Right lobe of liver (tissue), 6 donors: ENCODE measurements around the gene LRRC8D. TPM values are rescaled to one million over a fixed set of nuclear protein-coding genes. Genes with fewer than 3 reads are reported as not detected.
A peak's percentile ranks its signal among the peaks of the same experiment; 100 is the strongest.

ENCODE experiments used
- ATAC-seq, 4 donors: fragments of 200-7000 bp; cut with Tn5 transposase; one replicate each; pipeline ENCODE4 v1.9.1; 2020; ENCODE audit warnings: mild to moderate bottlenecking in 4 of 4, moderate library complexity in 4 of 4
- DNase-seq, 3 donors: peaks; one replicate each; pipeline ENCODE4 v3.0.0-alpha.2; 2020
- H3K27ac ChIP-seq, 3 donors: fragments of 200-600 bp; one replicate each; pipeline ENCODE4 v1.8.0; 2022
- H3K27me3 ChIP-seq, 2 donors: fragments of 200-600 bp; one replicate each; pipeline ENCODE4 v1.8.0; 2022
- H3K36me3 ChIP-seq, 4 donors: fragments of 200-600 bp; sonication (generic) in 1 of 4; one replicate each; pipeline versions ENCODE4 v1.5.1 to v1.8.0; 2017 to 2022; ENCODE audit warnings: control low read depth in 1 of 4
- H3K4me1 ChIP-seq, 4 donors: fragments of 200-600 bp; sonication (generic) in 1 of 4; one replicate each; pipeline versions ENCODE4 v1.5.1 to v1.8.0; 2017 to 2022; ENCODE audit warnings: control low read depth in 1 of 4
- H3K4me3 ChIP-seq, 3 donors: fragments of 200-600 bp; one replicate each; pipeline ENCODE4 v1.8.0; 2022
- H3K9me3 ChIP-seq, 4 donors: fragments of 200-600 bp; sonication (generic) in 1 of 4; one replicate each; pipeline versions ENCODE4 v1.5.1 to v1.8.0; 2017 to 2022; ENCODE audit warnings: control low read depth in 1 of 4
- CTCF ChIP-seq, 4 donors: fragments of 200-600 bp in 3 of 4; fragments of 450-650 bp in 1 of 4; IDR thresholded peaks; one replicate each; pipeline versions ENCODE4 v1.5.1 to v1.8.0; 2016 to 2022; ENCODE audit warnings: antibody characterized with exemption in 4 of 4, mild to moderate bottlenecking in 2 of 4
- POLR2A ChIP-seq: fragments of 450-650 bp; IDR thresholded peaks from one replicate; pipeline ENCODE4 v1.6.1; 2017; ENCODE audit warnings: antibody characterized with exemption, mild to moderate bottlenecking
- WGBS: methylation state at CpG from one replicate; pipeline ENCODE4 v1.1.6; 2018; ENCODE audit warnings: low coverage, low lambda C conversion rate; ENCODE audit not compliant: insufficient coverage; ENCODE audit errors: missing lambda C conversion rate; 5-methylcytosine and 5-hydroxymethylcytosine counted together
- intact Hi-C, 2 donors: fragments of 100-400 bp; cut with DNase I; formaldehyde crosslinking; loops; one replicate each; pipeline versions ENCODE4 v1.11.2 to v1.14.1; 2022
- total RNA-seq, 6 experiments: library from RNA; depleted of rRNA in 2 of 6; stranded (reverse); fragments of >200 nt in 2 of 6; fragmentation: NEBNext Ultra II Directional in 3 of 6; extraction: Animal tissue kit (Norgen Biotek cat#: 25700) in 3 of 6; gene quantifications; one replicate each; pipeline versions ENCODE4 v1.1.0 to v1.2.4, GENCODE V29; 2016 to 2023
- donor health status: DM: no; HTN: yes; CAD: no.
- donor health status: DM: no; HTN: no; CAD: no.
- donor health status: DM: no; HTN: no; CAD: no.
- donor health status: DM: no; HTN: yes; CAD: no.
- donor health status: DM: no; HTN: yes; CAD: no.

Gene LRRC8D
- total RNA-seq, 6 experiments from 2014 or later = 11.5 to 22.1 (median 19.3) TPM

GRCh38 chr1:89953929-89954328 lies 133.1 kb downstream of the LRRC8D start:
- ATAC-seq (peak in 1 of 4 donors; percentile 6), DNase-seq (no peak)
- no peak for TF ChIP-seq POLR2A
- TF ChIP-seq CTCF (IDR thresholded peaks at IDR 0.05) = no peak
- WGBS = 100% methylated on average over 1 of the region's 1 CpG
- Histone ChIP-seq H3K36me3 (no peaks in the 10 kb centered on the region), H3K4me3 (no peak overlapping the region), H3K4me1 (peaks cover 0 to 27% (median 12%) of the 10 kb centered on the region in 4 donors), H3K9me3 (no peaks in the 10 kb centered on the region), H3K27me3 (no peaks in the 10 kb centered on the region), H3K27ac (no peak overlapping the region)
- intact Hi-C loops = no loop called here

GRCh38 chr1:89954401-89954800 lies 133.6 kb downstream of the LRRC8D start:
- H3K4me3 ChIP-seq = no peak overlapping the region
- no CpG with 5 or more reads among the region's 1 CpG for WGBS
- no peaks in the 10 kb centered on the region for H3K36me3 ChIP-seq
- no peak overlapping the region for H3K27ac ChIP-seq
- no peaks in the 10 kb centered on the region for H3K9me3 ChIP-seq
- peaks cover 0 to 23% (median 11%) of the 10 kb centered on the region in 4 donors for H3K4me1 ChIP-seq
- ATAC-seq (no peak), DNase-seq (no peak)
- intact Hi-C loops = no loop called here
- TF ChIP-seq CTCF (IDR thresholded peaks at IDR 0.05) (no peak), POLR2A (no peak)
- H3K27me3 ChIP-seq = no peaks in the 10 kb centered on the region

GRCh38 chr1:89955311-89956205 lies 134.7 kb downstream of the LRRC8D start:
- Histone ChIP-seq H3K4me3 (no peak overlapping the region), H3K27me3 (no peaks in the 10 kb centered on the region), H3K9me3 (no peaks in the 10 kb centered on the region), H3K4me1 (peaks cover 0 to 13% (median 6%) of the 10 kb centered on the region in 4 donors), H3K36me3 (no peaks in the 10 kb centered on the region), H3K27ac (no peak overlapping the region)
- DNase-seq (no peak), ATAC-seq (no peak)
- WGBS = 100% methylated on average over 7 of the region's 7 CpGs
- TF ChIP-seq CTCF (IDR thresholded peaks at IDR 0.05) (no peak), POLR2A (no peak)
- intact Hi-C loops = no loop called here

- intact Hi-C loops = no loop called here
- H3K27ac ChIP-seq = no peak overlapping the region
- no peaks in the 10 kb centered on the region for H3K36me3 ChIP-seq
- WGBS = 0% methylated on average over 1 of the region's 1 CpG
- no peak for DNase-seq
- no peak for ATAC-seq
- H3K4me1 ChIP-seq = peaks cover 0 to 8% (median 0%) of the 10 kb centered on the region in 4 donors
- H3K4me3 ChIP-seq = no peak overlapping the region
- H3K9me3 ChIP-seq = no peaks in the 10 kb centered on the region
- TF ChIP-seq CTCF (IDR thresholded peaks at IDR 0.05) = no peak
- TF ChIP-seq POLR2A = no peak
- no peaks in the 10 kb centered on the region for H3K27me3 ChIP-seq
These were observed 136.3 kb downstream of the LRRC8D start for GRCh38 chr1:89957107-89957506.
